K562 (cell line): Measurements from ENCODE around the gene PACS1.

Experiments used
- CREB5 ChIP-seq: fragments of 250-450 bp; sonication (Bioruptor Pico); IDR thresholded peaks from 2 replicates; pipeline ENCODE4 v1.5.0; 2020; ENCODE audit warnings: mild to moderate bottlenecking
- CTCF ChIP-seq, 3 experiments: IDR thresholded peaks in 2 of 3; conservative IDR thresholded peaks in 1 of 3; 2 replicates each; pipeline ENCODE4 v1.5.1; 2011 to 2012; ENCODE audit warnings: low read length in 3 of 3, mild to moderate bottlenecking in 3 of 3, control low read depth in 2 of 3, improper control_type of control experiment in 1 of 3, inconsistent platforms in 1 of 3, low read depth in 1 of 3, mixed read lengths in 1 of 3, moderate library complexity in 1 of 3; ENCODE audit not compliant: insufficient read depth in 2 of 3
- NR2C2 ChIP-seq, 2 experiments: fragments of 200-800 bp in 1 of 2; sonication (Bioruptor generic) in 1 of 2; sonication (generic) in 1 of 2; formaldehyde crosslinking in 1 of 2; IDR thresholded peaks; 2 replicates each; pipeline versions ENCODE4 v1.6.1 to v1.8.0; 2016 to 2022; ENCODE audit warnings: mild to moderate bottlenecking in 1 of 2, missing compliant biosample characterization in 1 of 2, missing genetic modification characterization in 1 of 2, missing genetic modification reagents in 1 of 2
- PCBP1 ChIP-seq: fragments of 200-400 bp; formaldehyde crosslinking; IDR thresholded peaks from 2 replicates; pipeline ENCODE4 v1.6.1; 2018; ENCODE audit warnings: mild to moderate bottlenecking, low read depth, low read length; ENCODE audit not compliant: poor library complexity, severe bottlenecking
- ZBTB26 ChIP-seq: fragments of 450-650 bp; formaldehyde crosslinking; IDR thresholded peaks from 2 replicates; pipeline ENCODE4 v1.4.0; 2022; ENCODE audit warnings: missing genetic modification characterization
- ZKSCAN1 ChIP-seq: fragments of 150-350 bp; IDR thresholded peaks from 2 replicates; pipeline ENCODE4 v1.6.1; 2016; ENCODE audit warnings: low read depth, low read length
- ZNF24 ChIP-seq: fragments of 450-650 bp; IDR thresholded peaks from 2 replicates; pipeline ENCODE4 v1.6.1; 2016
- ZNF778 ChIP-seq: fragments of 450-650 bp; formaldehyde crosslinking; IDR thresholded peaks from 2 replicates; pipeline ENCODE4 v1.4.0; 2020; ENCODE audit warnings: mild to moderate bottlenecking, moderate library complexity
- TF ChIP-seq, protein P1 (sequence below), 2 experiments: fragments of 450-650 bp in 1 of 2; sonication (generic) in 1 of 2; formaldehyde crosslinking in 1 of 2; IDR thresholded peaks in 1 of 2; conservative IDR thresholded peaks in 1 of 2; 2 replicates each; pipeline versions ENCODE4 v1.6.1 to v1.8.1; 2016 to 2023; ENCODE audit warnings: mild to moderate bottlenecking in 2 of 2, moderate library complexity in 2 of 2, inconsistent platforms in 1 of 2, missing genetic modification reagents in 1 of 2
- TF ChIP-seq, protein P2 (sequence below): IDR thresholded peaks from 2 replicates; pipeline ENCODE4 v1.6.1; 2011; ENCODE audit warnings: borderline replicate concordance, low read depth, mild to moderate bottlenecking, moderate library complexity, low read length; ENCODE audit not compliant: insufficient read depth, poor library complexity, severe bottlenecking
- TF ChIP-seq, protein P3 (sequence below), 2 experiments: IDR thresholded peaks; 2 replicates each; pipeline ENCODE4 v1.6.1; 2011; ENCODE audit warnings: borderline replicate concordance in 1 of 2, control low read depth in 1 of 2, low read depth in 1 of 2, low read length in 1 of 2, mild to moderate bottlenecking in 1 of 2, mixed read lengths in 1 of 2, moderate library complexity in 1 of 2; ENCODE audit not compliant: insufficient read depth in 1 of 2, insufficient read length in 1 of 2, poor library complexity in 1 of 2, severe bottlenecking in 1 of 2; ENCODE audit errors: extremely low read depth in 1 of 2

DNA sequence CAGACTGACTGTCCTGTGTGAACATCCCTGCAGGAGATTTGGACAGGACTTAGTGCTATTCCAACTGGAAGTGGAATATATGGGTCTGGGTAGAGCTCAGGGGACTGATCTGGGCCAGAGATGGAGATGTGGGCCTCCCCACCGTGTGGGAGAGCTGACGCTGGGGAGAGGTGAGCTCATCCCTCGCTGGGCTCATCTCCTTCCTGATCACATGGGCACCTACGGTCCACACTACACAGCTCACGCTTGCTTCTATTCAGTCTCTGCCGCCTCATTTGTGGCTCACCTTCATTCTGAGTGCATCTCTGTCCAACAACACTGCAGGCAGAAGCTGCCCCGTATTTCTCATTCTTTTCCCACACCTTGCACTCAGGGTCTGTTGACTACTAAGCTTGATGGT lies 181.7 kb downstream of the PACS1 start:
- TF ChIP-seq, protein P1, sequence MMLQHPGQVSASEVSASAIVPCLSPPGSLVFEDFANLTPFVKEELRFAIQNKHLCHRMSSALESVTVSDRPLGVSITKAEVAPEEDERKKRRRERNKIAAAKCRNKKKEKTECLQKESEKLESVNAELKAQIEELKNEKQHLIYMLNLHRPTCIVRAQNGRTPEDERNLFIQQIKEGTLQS (IDR thresholded peaks at IDR 0.05): no peak
- TF ChIP-seq, protein P1 (CRISPR knock-in tag; conservative IDR thresholded peaks at IDR 0.05): no peak
- TF ChIP-seq, protein P2, sequence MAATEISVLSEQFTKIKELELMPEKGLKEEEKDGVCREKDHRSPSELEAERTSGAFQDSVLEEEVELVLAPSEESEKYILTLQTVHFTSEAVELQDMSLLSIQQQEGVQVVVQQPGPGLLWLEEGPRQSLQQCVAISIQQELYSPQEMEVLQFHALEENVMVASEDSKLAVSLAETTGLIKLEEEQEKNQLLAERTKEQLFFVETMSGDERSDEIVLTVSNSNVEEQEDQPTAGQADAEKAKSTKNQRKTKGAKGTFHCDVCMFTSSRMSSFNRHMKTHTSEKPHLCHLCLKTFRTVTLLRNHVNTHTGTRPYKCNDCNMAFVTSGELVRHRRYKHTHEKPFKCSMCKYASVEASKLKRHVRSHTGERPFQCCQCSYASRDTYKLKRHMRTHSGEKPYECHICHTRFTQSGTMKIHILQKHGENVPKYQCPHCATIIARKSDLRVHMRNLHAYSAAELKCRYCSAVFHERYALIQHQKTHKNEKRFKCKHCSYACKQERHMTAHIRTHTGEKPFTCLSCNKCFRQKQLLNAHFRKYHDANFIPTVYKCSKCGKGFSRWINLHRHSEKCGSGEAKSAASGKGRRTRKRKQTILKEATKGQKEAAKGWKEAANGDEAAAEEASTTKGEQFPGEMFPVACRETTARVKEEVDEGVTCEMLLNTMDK: no peak
- TF ChIP-seq NR2C2 (CRISPR knock-in tag; IDR thresholded peaks at IDR 0.05) (no peak), NR2C2 (tag; IDR thresholded peaks at IDR 0.05) (no peak), PCBP1 (no peak), ZNF24 (no peak), ZBTB26 (CRISPR knock-in tag) (no peak), ZNF778 (CRISPR knock-in tag) (no peak), CREB5 (CRISPR knock-in tag) (no peak), ZKSCAN1 (no peak), CTCF (IDR thresholded peaks at IDR 0.05 in 2 of 3, conservative IDR thresholded peaks at IDR 0.05 in 1 of 3; ENCODE audit: insufficient read depth in 2 of 3, low read depth in 1 of 3, low read length in 3 of 3) (no peak)
- TF ChIP-seq, protein P3, sequence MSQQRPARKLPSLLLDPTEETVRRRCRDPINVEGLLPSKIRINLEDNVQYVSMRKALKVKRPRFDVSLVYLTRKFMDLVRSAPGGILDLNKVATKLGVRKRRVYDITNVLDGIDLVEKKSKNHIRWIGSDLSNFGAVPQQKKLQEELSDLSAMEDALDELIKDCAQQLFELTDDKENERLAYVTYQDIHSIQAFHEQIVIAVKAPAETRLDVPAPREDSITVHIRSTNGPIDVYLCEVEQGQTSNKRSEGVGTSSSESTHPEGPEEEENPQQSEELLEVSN (IDR thresholded peaks at IDR 0.05; ENCODE audit: borderline replicate concordance in 1 of 2, extremely low read depth in 1 of 2, insufficient read depth in 1 of 2, insufficient read length in 1 of 2, low read depth in 1 of 2, low read length in 1 of 2, poor library complexity in 1 of 2, severe bottlenecking in 1 of 2): no peak
